HFFc6 (cell line): Measurements from ENCODE around the gene HECTD2. TPM values are rescaled to one million over a fixed set of nuclear protein-coding genes. Genes with fewer than 3 reads are reported as not detected.
A peak's percentile ranks its signal among the peaks of the same experiment; 100 is the strongest.
"Not testable (repeated sequence)": the region's sequence is repeated elsewhere in the genome, so short reads cannot be mapped to it uniquely, and the experiment has no call there.

Source experiments
- DNase-seq: peaks from one replicate; pipeline ENCODE4 v3.0.0-alpha.2; 2018
- H3K27ac Mint-ChIP-seq: 2 replicates; pipeline ENCODE4 v1.8.0; 2020; ENCODE audit warnings: mild to moderate bottlenecking, mixed read lengths
- H3K27me3 Mint-ChIP-seq: 2 replicates; pipeline ENCODE4 v1.8.0; 2021; ENCODE audit warnings: mild to moderate bottlenecking, moderate library complexity, mixed read lengths; ENCODE audit not compliant: insufficient read depth
- H3K36me3 Mint-ChIP-seq: 2 replicates; pipeline ENCODE4 v1.8.0; 2021; ENCODE audit warnings: low read depth, mixed read lengths
- H3K4me1 Mint-ChIP-seq: 2 replicates; pipeline ENCODE4 v1.8.0; 2020; ENCODE audit warnings: low read depth, mixed read lengths
- H3K4me3 Mint-ChIP-seq: 2 replicates; pipeline ENCODE4 v1.8.0; 2020; ENCODE audit warnings: mild to moderate bottlenecking, moderate library complexity, mixed read lengths
- H3K9me3 Mint-ChIP-seq: 2 replicates; pipeline ENCODE4 v1.8.0; 2020; ENCODE audit warnings: mild to moderate bottlenecking, mixed read lengths
- CTCF ChIP-seq: fragments of 200-600 bp; sonication (generic); IDR thresholded peaks from 2 replicates; pipeline ENCODE4 v1.5.0; 2021; ENCODE audit warnings: antibody characterized with exemption, mild to moderate bottlenecking
- long read RNA-seq: library from polyadenylated mRNA; unstranded; transcript quantifications from one replicate; pipeline ENCODE4 v2.0.0, GENCODE V29; 2019
- total RNA-seq, 6 experiments: library from RNA; stranded (reverse); fragmentation: NEBNext Ultra II Directional; extraction: Animal tissue kit (Norgen Biotek cat#: 25700); gene quantifications; 2 replicates in 1 of 6; 3 replicates in 5 of 6; pipeline ENCODE4 v1.2.3, GENCODE V29; 2021

HECTD2 gene
- total RNA-seq, result 1 to 10 TPM; 4.5 to 6.4 (median 4.9) TPM
- long read RNA-seq, partial matches to known transcripts, result 1 of 4 reads
- long read RNA-seq, other reads (novel, unspliced or antisense), result 2 of 4 reads

- no peaks in the 10 kb centered on the region for H3K9me3 Mint-ChIP-seq
- peaks cover 3% of the 10 kb centered on the region; the same call in 1 of the 2 replicates for H3K27me3 Mint-ChIP-seq
- H3K4me1 Mint-ChIP-seq, result peaks cover 25% of the 10 kb centered on the region
- no peaks in the 10 kb centered on the region for H3K36me3 Mint-ChIP-seq
- peak; percentile 58 for DNase-seq
- H3K27ac Mint-ChIP-seq, result peak within 1 kb of the TSS; percentile 95
- peak within 1 kb of the TSS; percentile 88 for H3K4me3 Mint-ChIP-seq
- peak; percentile 58 for TF ChIP-seq CTCF
Measured at GRCh38 chr10:91409869-91410637, at the start of gene HECTD2. Gene HECTD2, plus strand, starts transcription at chr10:91410344. Its CDS starts 95 bp downstream, at chr10:91410439.

- Mint-ChIP-seq H3K4me1 (peaks cover 8% of the 10 kb centered on the region), H3K36me3 (peaks cover 25% of the 10 kb centered on the region), H3K9me3 (peaks cover 14% of the 10 kb centered on the region), H3K4me3 (no peak overlapping the region), H3K27me3 (peaks cover 14% of the 10 kb centered on the region), H3K27ac (no peak overlapping the region)
- no peak for TF ChIP-seq CTCF
- no peak for DNase-seq
Measured at GRCh38 chr10:91360461-91360860, 49.7 kb upstream of the HECTD2 start.

GRCh38 chr10:91365519-91365918, 44.6 kb upstream of the HECTD2 start:
- H3K4me3 Mint-ChIP-seq, DNase-seq, H3K27ac Mint-ChIP-seq: not testable (repeated sequence)
- Mint-ChIP-seq H3K4me1 (peaks cover 14% of the 10 kb centered on the region), H3K36me3 (peaks cover 21% of the 10 kb centered on the region), H3K9me3 (peaks cover 14% of the 10 kb centered on the region), H3K27me3 (peaks cover 14% of the 10 kb centered on the region)

DNA sequence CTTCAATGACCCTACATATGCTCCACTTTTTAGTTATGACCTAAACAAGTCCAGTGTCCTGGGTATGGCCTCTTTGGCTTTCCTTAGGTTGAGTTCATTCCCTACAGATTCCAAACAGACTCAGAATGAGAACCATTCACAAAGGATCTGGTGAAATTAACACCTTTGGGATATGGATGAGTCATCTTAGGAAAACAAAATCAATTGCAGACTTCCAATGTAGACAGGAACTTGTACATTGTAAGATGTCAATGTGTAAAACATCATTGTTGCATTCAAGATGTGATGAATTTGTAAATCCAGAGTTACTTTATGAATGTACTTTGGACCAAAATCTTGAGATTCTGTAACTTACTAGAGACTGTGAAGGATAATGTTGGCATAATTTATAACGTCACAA, 43.4 kb upstream of the HECTD2 start:
- Mint-ChIP-seq H3K4me3 (no peak overlapping the region), H3K9me3 (peaks cover 14% of the 10 kb centered on the region), H3K36me3 (peaks cover 16% of the 10 kb centered on the region), H3K4me1 (peaks cover 9% of the 10 kb centered on the region), H3K27me3 (peaks cover 11% of the 10 kb centered on the region), H3K27ac (no peak overlapping the region)
- no peak for DNase-seq
- no peak for TF ChIP-seq CTCF

- TF ChIP-seq CTCF, result no peak
- no peak overlapping the region for H3K4me3 Mint-ChIP-seq
- no peak overlapping the region for H3K27ac Mint-ChIP-seq
- H3K36me3 Mint-ChIP-seq, result peaks cover 12% of the 10 kb centered on the region
- DNase-seq, result no peak
- H3K9me3 Mint-ChIP-seq, result peaks cover 12% of the 10 kb centered on the region
- H3K4me1 Mint-ChIP-seq, result peaks cover 9% of the 10 kb centered on the region
- H3K27me3 Mint-ChIP-seq, result peaks cover 10% of the 10 kb centered on the region
Measured at GRCh38 chr10:91367127-91367531, 43.0 kb upstream of the HECTD2 start.

GRCh38 chr10:91367558-91367957, 42.6 kb upstream of the HECTD2 start:
- Mint-ChIP-seq H3K4me3 (no peak overlapping the region), H3K9me3 (peaks cover 8% of the 10 kb centered on the region), H3K36me3 (peaks cover 8% of the 10 kb centered on the region), H3K27ac (no peak overlapping the region), H3K27me3 (peaks cover 10% of the 10 kb centered on the region), H3K4me1 (peaks cover 9% of the 10 kb centered on the region)
- no peak for DNase-seq
- TF ChIP-seq CTCF, result no peak
